Heart left ventricle (tissue), 13 donors: ENCODE results near the gene ARHGAP26.

Experiments
- CTCF ChIP-seq, 12 donors: fragments of 200-600 bp; sonication (generic) in 4 of 12; IDR thresholded peaks; one replicate each; pipeline versions ENCODE4 v1.5.0 to v1.8.0; 2018 to 2022; ENCODE audit warnings: antibody characterized with exemption in 12 of 12, mild to moderate bottlenecking in 5 of 12
- POLR2A ChIP-seq, 2 donors: fragments of 450-650 bp; IDR thresholded peaks; one replicate each; pipeline ENCODE4 v1.6.1; 2017; ENCODE audit warnings: antibody characterized with exemption in 2 of 2, mild to moderate bottlenecking in 2 of 2, moderate library complexity in 2 of 2
- donor health status: ischemic (EF 13 %, LVEDD 7.1; RV severe dilation, severe dysfunction).
- donor health status: DM: no; HTN: yes; CAD: no.
- donor health status: DM: no; HTN: no; CAD: no.
- donor health status: ischemic (EF 25% LVEDD 6.9; RV normal size, moderate dysfunction).
- donor health status: ischemic (EF 25% LVEDD 5.7; RV mildly dilated, moderate dysfunction).
- donor health status: ischemic (EF 35%, LVEDD 5.7; RV mildly dilated, moderate dysfunction).
- donor health status: nonischemic (EF 11% LVEDD 7.7; RV severe dilation, severe dysfunction).
- donor health status: DM: yes; HTN: yes; CAD: no.
- donor health status: PGD.
- donor health status: ischemic (EF 29% LVEDD 5.4; RV normal size, mild dysfunction).
- donor health status: nonischemic (EF 23%, LVEDD 6.1; RV moderate dilation, normal function).

- no peak for TF ChIP-seq CTCF (IDR thresholded peaks at IDR 0.05)
- no peak for TF ChIP-seq POLR2A (IDR thresholded peaks at IDR 0.05)
These were observed 398.1 kb downstream of the ARHGAP26 start for GRCh38 chr5:143168171-143168741.
